HFF-Myc (cell line): Measurements from ENCODE around the gene TFCP2.
A peak's percentile ranks its signal among the peaks of the same experiment; 100 is the strongest.
"Not testable (repeated sequence)": the region's sequence is repeated elsewhere in the genome, so short reads cannot be mapped to it uniquely, and the experiment has no call there.

ENCODE experiments used
- DNase-seq: peaks from one replicate; pipeline ENCODE4 v3.0.0-alpha.2; 2011; ENCODE audit warnings: low read depth; ENCODE audit errors: extremely low read depth
- H3K4me3 ChIP-seq: replicated peaks from 2 replicates; pipeline ENCODE4 v1.5.1; 2011; ENCODE audit warnings: low read depth, mild to moderate bottlenecking, control low read depth, low read length
- TF ChIP-seq, protein P1 (sequence below): IDR thresholded peaks from 2 replicates; pipeline ENCODE4 v1.5.1; 2012; ENCODE audit warnings: mild to moderate bottlenecking, low read depth, low read length, control low read depth; ENCODE audit errors: missing control alignments

Gene TFCP2

DNA sequence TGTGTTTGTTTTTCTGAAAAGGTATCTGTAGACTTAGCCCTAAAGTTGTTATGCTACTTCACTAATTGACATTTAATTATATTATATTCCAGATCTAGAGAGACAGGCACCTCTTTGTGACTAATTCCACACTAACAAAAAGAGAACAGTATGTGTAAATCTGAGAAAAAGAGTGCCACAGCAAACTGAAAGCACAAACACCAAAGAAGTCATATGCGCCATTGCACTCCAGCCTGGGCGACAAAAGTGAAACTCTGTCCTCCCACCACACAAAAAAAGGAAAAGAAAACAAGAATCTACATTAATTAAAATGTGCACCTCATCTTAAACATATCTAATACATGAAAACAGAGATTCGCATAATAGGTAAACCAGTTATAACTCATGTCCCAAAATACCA lies 85.1 kb downstream of the TFCP2 start:
- H3K4me3 ChIP-seq, result no peak overlapping the region
- TF ChIP-seq, protein P1, sequence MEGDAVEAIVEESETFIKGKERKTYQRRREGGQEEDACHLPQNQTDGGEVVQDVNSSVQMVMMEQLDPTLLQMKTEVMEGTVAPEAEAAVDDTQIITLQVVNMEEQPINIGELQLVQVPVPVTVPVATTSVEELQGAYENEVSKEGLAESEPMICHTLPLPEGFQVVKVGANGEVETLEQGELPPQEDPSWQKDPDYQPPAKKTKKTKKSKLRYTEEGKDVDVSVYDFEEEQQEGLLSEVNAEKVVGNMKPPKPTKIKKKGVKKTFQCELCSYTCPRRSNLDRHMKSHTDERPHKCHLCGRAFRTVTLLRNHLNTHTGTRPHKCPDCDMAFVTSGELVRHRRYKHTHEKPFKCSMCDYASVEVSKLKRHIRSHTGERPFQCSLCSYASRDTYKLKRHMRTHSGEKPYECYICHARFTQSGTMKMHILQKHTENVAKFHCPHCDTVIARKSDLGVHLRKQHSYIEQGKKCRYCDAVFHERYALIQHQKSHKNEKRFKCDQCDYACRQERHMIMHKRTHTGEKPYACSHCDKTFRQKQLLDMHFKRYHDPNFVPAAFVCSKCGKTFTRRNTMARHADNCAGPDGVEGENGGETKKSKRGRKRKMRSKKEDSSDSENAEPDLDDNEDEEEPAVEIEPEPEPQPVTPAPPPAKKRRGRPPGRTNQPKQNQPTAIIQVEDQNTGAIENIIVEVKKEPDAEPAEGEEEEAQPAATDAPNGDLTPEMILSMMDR, result no peak
- DNase-seq, result no peak

DNA sequence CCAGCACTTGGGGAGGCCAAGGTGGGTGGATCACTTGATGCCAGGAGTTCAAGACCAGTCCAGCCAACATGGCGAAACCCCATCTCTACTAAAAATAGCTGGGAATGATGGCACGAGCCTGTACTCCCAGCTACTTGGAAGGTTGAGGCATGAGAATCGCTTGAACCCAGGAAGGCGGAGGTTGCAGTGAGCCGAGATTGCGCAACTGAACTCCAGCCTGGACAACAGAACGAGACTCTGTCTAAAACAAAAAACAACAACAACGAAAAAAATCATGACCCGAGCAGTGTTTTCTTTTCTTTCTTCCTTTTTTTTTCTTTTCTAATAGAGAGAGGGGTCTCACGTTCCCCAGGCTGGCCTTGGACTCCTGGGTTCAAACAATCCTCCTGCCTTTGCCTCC lies 86.0 kb downstream of the TFCP2 start:
- no peak for DNase-seq
- no peak overlapping the region for H3K4me3 ChIP-seq
- TF ChIP-seq, protein P1, result no peak

DNA sequence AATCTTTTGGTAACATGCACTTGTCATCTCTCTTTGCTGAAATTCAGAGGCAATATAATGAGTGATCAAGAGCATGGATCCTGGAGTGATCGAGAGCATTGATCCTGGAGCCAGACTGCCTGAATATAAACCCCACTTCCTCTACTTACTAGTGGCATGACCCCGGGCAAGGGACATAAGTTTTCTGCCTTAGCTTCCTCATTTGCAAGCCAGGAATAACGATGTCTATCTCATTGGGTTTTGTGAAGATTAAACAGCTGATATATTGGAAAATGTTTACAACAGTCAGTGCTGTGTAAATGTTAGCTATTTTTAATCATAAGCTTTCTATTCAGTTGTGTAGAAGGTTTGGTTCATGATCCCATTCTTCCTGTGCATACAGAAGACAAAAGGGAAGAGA lies 87.2 kb downstream of the TFCP2 start:
- DNase-seq, result no peak
- TF ChIP-seq, protein P1, result no peak
- no peak overlapping the region for H3K4me3 ChIP-seq

DNA sequence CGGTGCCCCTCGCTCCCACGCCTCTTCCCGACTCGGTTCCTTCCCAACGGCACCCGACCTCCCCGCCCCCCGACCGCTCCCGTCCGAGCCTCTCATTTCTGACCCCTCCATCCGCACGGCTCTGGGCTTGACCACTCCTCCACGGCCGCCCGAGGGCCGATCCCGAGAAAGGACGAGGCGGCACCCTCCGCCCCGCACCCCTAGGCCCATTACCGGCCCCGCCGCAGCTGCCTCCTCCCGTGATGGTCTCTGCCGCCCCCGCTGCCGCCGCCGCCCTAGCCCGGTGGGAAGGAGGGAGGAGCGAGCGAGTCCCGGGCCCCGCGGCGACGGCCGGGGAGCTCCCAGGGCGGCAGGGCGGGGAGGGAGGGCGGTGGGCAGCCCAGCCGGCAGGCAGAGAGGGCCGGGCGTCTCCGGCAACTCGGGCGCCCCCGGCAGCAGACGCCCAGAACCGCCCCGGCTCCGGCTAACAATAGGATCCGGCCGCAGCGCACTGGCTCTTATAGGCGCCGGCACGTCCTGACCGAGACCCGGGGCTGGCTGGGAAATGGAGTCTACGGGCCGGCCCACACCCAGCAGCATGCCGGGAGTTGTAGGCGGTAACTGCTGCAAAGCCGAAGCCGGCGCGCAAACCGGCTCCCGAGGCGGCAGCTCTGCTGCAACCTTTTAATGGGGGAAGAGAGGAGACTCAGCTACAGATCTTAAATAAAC lies 89.7 kb downstream of the TFCP2 start, which contains the start of gene CSRNP2:
TSS of gene CSRNP2 (minus strand) at position 471 of the 708 bp plus-strand sequence. CDS start 7,035 bp downstream, outside the sequence.
- TF ChIP-seq, protein P1, result no peak
- peak within 1 kb of the TSS; percentile 83 for H3K4me3 ChIP-seq
- DNase-seq, result peak; percentile 69

DNA sequence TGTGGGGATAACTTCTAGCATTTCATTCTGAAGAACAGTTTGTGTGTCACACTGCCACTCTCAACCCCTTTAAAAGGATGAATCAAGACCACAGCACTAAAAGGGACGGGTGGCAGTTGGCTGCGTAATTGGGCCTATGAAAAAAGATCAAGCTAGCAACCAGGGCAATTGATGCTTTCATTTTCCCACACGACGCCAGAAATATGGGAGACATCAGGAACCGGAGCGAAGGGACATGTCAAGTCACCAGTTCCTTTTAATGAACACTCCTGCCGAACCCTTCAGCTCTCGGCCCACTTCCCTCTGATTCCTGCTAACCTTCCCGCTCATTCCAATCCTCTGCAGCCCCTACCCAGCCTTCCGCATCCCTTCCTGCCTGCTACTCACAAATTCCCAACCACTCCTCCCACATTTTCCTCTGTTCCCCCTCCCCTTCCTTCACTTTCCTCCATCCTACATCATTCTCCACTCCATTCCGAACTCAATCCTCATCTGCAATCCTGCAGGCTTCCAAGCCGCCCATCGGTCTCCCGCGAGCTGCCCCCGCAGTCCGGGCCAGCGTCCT lies 90.3 kb downstream of the TFCP2 start:
- peak overlapping the region; percentile 83 for H3K4me3 ChIP-seq
- TF ChIP-seq, protein P1, result no peak
- no peak for DNase-seq

DNA sequence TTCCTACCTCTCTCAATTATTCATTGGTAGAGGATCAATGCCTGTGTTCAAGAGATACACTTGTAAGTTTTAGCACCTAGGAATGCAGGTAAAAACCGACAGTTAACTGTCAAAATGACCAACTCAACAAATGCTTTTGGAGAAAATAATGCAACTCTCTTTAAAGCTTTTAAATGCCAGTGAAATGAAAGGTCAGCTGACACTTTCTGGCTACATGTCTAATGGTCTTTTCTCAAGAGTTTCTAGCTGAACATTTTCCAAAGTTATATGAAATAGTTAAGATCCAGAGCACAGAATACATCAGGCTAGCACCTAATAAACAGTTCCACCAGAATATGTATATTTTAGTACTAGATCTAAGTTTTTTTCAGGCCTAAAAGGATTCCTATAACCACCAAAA lies 91.5 kb downstream of the TFCP2 start:
- no peak overlapping the region for H3K4me3 ChIP-seq
- TF ChIP-seq, protein P1, result no peak
- no peak for DNase-seq

DNA sequence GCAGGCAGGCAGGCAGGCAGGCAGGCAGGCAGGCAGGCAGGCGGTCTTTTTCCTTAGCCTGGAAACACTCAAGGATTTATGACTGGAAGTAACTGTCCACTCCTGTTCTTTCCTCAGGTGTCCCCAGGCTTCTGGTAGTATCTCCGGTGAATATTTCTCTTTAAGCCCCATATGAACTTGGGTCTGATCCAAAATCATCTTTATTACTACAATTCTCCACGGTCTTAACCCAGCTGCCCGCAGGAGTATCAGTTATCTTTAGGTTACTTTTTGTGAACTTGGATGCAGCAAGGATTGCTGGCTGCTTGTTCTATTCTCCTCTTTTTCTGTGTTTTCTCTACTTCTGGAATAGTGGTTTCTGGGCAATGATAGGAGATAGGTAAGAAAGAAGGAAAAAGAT lies 92.8 kb downstream of the TFCP2 start:
- DNase-seq, result no peak

DNA sequence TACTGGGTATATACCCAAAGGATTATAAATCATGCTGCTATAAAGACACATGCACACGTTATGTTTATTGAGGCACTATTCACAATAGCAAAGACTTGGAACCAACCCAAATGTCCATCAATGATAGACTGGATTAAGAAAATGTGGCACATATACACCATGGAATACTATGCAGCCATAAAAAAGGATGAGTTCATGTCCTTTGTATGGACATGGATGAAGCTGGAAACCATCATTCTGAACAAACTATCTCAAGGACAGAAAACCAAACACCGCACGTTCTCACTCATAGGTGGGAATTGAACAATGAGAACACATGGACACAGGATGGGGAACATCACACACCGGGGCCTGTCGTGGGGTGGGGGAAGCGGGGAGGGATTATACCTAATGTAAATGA lies 94.1 kb downstream of the TFCP2 start:
- H3K4me3 ChIP-seq, DNase-seq: not testable (repeated sequence)

More for the DNA sequence above, 92.8 kb downstream of the TFCP2 start:
- TF ChIP-seq, protein P1, result no peak
- H3K4me3 ChIP-seq, result no peak overlapping the region

DNA sequence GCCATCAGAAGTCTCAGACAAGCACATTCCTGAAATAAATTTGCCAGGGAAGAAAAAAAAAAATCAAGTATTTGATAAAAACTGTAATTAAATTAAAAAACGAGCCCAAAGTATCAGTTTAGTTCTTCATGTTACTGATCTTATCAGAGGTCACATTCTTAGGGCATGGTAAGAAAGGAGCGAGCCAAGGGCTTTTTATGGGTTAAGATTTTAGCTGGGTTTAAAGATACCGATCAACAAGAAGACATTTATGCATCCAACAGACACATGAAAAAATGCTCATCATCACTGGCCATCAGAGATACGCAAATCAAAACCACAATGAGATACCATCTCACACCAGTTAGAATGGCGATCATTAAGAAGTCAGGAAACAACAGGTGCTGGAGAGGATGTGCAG lies 94.6 kb downstream of the TFCP2 start:
- H3K4me3 ChIP-seq, DNase-seq: not testable (repeated sequence)
